ENCODE results near the gene PPP3CB.

DNA sequence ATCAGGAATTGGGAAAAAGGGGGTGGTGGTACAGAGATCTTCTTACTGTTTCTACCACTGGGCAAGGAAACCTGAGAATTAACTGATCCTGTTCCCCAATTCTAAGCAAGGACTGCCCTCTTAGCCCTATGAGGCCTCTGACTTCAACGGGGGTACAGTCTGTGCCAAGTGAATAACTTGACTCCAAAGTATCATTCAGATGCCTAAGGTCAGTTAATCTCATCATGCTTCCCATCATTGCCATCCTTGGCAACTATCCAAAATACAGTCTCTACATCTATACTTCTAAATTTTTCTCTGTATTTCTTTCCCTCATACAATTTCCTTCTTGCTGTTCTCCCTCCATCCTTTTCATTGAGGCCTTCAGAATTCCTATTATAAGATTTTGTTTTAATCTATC, 10.5 kb downstream of the PPP3CB start:
- TF ChIP-seq, protein P1, sequence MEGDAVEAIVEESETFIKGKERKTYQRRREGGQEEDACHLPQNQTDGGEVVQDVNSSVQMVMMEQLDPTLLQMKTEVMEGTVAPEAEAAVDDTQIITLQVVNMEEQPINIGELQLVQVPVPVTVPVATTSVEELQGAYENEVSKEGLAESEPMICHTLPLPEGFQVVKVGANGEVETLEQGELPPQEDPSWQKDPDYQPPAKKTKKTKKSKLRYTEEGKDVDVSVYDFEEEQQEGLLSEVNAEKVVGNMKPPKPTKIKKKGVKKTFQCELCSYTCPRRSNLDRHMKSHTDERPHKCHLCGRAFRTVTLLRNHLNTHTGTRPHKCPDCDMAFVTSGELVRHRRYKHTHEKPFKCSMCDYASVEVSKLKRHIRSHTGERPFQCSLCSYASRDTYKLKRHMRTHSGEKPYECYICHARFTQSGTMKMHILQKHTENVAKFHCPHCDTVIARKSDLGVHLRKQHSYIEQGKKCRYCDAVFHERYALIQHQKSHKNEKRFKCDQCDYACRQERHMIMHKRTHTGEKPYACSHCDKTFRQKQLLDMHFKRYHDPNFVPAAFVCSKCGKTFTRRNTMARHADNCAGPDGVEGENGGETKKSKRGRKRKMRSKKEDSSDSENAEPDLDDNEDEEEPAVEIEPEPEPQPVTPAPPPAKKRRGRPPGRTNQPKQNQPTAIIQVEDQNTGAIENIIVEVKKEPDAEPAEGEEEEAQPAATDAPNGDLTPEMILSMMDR (IDR thresholded peaks at IDR 0.05; ENCODE audit: poor library complexity), result no peak
- TF ChIP-seq EZH2 (IDR thresholded peaks at IDR 0.05; ENCODE audit: borderline replicate concordance), result no peak
